ENCODE data around the gene STBD1. TPM values are rescaled to one million over a fixed set of nuclear protein-coding genes. Genes with fewer than 3 reads are reported as not detected.
A peak's percentile ranks its signal among the peaks of the same experiment; 100 is the strongest.

STBD1 gene
- total and polyA plus RNA-seq, 9 of the 15 experiments (the other 6 are each of a cell fraction or from before 2014, with no cell fraction given): 0.08 to 0.64 (median 0.27) TPM; not detected in 2

GRCh38 chr4:76301068-76301774 is 5.3 kb upstream of the STBD1 start (continued):
- TF ChIP-seq CEBPZ (IDR thresholded peaks at IDR 0.05; ENCODE audit: borderline replicate concordance, low read depth, low read length) (no peak), MAFF (IDR thresholded peaks at IDR 0.05; ENCODE audit: low read length) (peak; percentile 63), PHF8 (IDR thresholded peaks at IDR 0.05; ENCODE audit: borderline replicate concordance, low read length) (no peak), POLR2AphosphoS2 (IDR thresholded peaks at IDR 0.05; ENCODE audit: low read length) (no peak), MEF2A (IDR thresholded peaks at IDR 0.05; ENCODE audit: control insufficient read depth, low read depth, low read length) (peak; percentile 93)
- TF ChIP-seq, protein P1, sequence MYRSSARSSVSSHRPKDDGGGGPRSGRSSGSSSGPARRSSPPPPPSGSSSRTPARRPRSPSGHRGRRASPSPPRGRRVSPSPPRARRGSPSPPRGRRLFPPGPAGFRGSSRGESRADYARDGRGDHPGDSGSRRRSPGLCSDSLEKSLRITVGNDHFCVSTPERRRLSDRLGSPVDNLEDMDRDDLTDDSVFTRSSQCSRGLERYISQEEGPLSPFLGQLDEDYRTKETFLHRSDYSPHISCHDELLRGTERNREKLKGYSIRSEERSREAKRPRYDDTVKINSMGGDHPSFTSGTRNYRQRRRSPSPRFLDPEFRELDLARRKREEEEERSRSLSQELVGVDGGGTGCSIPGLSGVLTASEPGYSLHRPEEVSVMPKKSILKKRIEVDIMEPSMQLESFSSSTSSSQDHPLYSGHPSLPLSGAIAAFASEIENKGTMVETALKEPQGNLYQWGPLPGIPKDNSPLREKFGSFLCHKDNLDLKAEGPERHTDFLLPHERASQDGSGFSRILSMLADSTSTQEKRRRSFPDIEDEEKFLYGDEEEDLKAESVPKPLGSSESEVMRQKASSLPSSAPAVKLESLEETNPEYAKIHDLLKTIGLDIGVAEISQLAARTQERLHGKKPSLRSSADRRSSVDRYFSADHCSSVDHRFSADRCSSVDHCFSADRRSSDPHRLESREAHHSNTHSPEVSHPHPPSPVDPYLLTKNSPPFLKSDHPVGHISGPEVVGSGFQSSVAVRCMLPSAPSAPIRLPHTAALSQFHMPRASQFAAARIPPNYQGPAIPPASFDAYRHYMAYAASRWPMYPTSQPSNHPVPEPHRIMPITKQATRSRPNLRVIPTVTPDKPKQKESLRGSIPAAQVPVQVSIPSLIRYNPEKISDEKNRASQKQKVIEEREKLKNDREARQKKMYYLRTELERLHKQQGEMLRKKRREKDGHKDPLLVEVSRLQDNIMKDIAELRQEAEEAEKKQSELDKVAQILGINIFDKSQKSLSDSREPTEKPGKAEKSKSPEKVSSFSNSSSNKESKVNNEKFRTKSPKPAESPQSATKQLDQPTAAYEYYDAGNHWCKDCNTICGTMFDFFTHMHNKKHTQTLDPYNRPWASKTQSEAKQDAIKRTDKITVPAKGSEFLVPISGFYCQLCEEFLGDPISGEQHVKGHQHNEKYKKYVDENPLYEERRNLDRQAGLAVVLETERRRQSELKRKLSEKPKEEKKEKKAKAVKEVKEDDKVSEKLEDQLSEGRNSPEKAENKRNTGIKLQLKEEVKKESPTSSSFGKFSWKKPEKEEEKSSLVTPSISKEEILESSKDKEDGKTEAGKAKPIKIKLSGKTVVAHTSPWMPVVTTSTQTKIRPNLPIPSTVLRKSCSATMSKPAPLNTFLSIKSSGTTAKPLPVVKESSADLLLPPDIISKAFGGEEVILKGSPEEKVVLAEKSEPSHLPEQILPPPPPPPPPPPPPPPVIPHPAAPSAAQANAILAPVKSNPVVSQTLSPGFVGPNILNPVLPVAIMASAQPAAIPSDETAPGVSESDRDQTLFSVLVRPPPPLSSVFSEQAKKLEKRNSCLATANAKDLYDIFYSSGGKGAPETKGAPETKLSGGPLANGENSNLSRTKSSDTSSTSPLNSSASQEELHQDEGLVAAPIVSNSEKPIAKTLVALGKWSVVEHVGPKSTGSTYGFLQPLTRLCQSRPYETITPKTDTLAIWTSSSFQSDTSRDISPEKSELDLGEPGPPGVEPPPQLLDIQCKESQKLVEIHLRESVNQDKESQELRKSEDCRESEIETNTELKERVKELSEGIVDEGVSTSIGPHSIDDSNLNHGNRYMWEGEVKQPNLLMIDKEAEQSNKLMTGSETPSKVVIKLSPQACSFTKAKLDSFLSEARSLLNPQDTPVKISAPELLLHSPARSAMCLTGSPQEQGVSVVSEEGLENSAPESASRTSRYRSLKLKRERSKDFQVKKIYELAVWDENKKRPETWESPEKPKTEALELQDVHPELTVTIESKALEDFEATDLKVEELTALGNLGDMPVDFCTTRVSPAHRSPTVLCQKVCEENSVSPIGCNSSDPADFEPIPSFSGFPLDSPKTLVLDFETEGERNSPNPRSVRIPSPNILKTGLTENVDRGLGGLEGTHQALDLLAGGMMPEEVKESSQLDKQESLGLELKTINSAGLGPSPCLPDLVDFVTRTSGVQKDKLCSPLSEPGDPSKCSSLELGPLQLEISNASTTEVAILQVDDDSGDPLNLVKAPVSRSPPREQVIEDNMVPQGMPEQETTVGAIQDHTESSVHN (IDR thresholded peaks at IDR 0.05; ENCODE audit: borderline replicate concordance in 1 of 2, low read depth in 1 of 2): peak in 1 of 2 experiments; percentile 63; a peak in 1 of 4 replicates
